ENCODE data around the gene C6orf62.
"Not testable (repeated sequence)": the region's sequence is repeated elsewhere in the genome, so short reads cannot be mapped to it uniquely, and the experiment has no call there.

Gene C6orf62

DNA sequence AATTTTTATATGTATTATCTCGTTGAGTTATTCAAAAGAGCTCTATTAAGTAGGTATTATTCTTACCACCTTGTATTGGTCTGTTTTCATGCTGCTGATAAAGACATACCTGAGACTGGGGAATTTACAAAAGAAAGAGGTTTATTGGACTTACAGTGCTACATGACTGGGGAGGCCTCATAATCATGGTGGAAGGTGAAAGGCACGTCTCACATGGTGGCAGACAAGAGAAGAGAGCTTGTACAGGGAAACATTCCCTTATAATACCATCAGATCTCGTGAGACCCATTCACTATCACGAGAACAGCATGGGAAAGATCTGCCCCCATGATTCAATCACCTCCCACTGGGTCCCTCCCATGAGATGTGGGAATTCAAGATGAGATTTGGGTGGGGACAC lies 35.4 kb upstream of the C6orf62 start:
- not testable (repeated sequence) for H3K9me3 Mint-ChIP-seq, H3K4me3 Mint-ChIP-seq, H3K36me3 Mint-ChIP-seq, H3K4me1 Mint-ChIP-seq, H3K27ac Mint-ChIP-seq, DNase-seq
- CTCF ChIA-PET: interaction anchor here (1.3 kb wide), 1 partner anchor 173 kb away, joined by 5 read pairs; no protein-coding TSS in a partner anchor
- H3K27me3 Mint-ChIP-seq: peaks cover 20% of the 10 kb centered on the region

DNA sequence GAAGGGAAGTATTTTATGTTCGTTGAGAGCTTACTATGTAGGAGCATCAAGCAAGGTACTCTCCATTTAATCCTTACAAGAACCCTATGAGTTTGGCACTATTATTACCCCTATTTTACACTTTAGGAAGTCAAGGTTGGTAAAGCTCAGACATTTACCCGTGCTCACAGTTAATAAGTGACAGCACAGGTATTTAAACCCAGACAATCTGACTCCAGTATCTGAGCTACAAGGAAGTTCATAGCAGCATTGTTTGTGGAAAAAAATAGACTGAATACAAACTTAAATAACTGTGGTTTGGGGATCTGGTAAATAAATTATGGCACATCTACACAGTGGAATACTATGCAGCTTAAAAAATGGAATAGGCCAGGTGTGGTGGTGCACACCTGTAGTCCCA lies 34.6 kb upstream of the C6orf62 start:
- Mint-ChIP-seq H3K36me3 (no peaks in the 10 kb centered on the region), H3K4me1 (no peaks in the 10 kb centered on the region)
- CTCF ChIA-PET: no interaction called here

DNA sequence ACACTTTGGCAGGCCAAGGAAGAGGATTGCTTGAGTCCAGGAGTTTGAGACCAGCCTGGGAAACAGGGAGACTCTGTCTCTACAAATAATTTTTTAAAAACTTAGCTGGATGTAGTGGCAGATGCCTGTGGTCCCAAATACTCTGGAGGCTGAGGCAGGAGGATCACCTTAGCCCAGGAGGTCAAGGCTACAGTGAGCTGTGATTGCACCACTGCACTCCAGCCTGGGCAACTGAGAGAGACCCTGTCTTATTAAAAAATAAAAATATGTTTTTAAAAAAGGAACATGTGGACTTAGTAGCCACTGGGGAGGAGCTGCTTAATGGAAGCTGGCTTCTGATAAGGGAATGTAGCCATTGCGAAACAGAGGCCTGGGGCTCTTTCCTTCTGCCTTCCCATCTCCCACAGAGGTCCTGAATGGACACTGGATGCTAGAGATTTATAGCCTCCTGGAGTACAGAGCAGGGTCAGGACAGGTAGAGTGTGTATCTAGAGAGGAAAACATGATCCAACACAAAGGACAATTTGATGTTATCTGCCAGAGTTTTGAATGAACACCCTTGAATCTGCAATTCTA lies 34.1 kb upstream of the C6orf62 start:
- CTCF ChIA-PET: no interaction called here
- no peak for DNase-seq
- Mint-ChIP-seq H3K4me3 (no peak overlapping the region), H3K4me1 (no peaks in the 10 kb centered on the region), H3K36me3 (no peaks in the 10 kb centered on the region), H3K27me3 (peaks cover 27% of the 10 kb centered on the region), H3K27ac (no peak overlapping the region), H3K9me3 (no peaks in the 10 kb centered on the region)

More for the DNA sequence above, 34.6 kb upstream of the C6orf62 start:
- no peak for DNase-seq
- H3K27ac Mint-ChIP-seq: no peak overlapping the region
- no peaks in the 10 kb centered on the region for H3K9me3 Mint-ChIP-seq
- no peak overlapping the region for H3K4me3 Mint-ChIP-seq
- peaks cover 27% of the 10 kb centered on the region for H3K27me3 Mint-ChIP-seq

DNA sequence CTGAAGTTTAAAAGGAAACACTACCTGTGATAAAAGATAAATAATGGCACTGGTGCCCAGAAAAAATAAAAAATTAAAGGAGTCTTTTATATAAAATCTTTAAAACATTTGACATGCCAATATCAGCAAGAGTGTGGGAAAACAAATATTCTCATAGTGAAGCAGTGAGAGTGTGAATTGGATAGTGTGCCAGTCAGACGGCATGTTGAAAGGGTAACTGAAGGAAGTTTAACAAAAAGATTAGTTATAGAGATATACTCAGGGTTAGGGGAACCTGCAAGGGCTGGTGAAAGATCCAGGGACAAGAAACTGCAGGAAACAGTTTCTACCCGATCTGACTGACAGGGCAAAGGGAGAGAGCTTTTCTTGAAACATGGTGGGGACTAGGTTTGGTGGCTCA lies 33.5 kb upstream of the C6orf62 start:
- H3K27me3 Mint-ChIP-seq: peaks cover 31% of the 10 kb centered on the region
- H3K27ac Mint-ChIP-seq: no peak overlapping the region
- CTCF ChIA-PET: no interaction called here
- H3K36me3 Mint-ChIP-seq: no peaks in the 10 kb centered on the region
- H3K4me3 Mint-ChIP-seq: no peak overlapping the region
- no peaks in the 10 kb centered on the region for H3K4me1 Mint-ChIP-seq
- no peaks in the 10 kb centered on the region for H3K9me3 Mint-ChIP-seq
- DNase-seq: no peak

DNA sequence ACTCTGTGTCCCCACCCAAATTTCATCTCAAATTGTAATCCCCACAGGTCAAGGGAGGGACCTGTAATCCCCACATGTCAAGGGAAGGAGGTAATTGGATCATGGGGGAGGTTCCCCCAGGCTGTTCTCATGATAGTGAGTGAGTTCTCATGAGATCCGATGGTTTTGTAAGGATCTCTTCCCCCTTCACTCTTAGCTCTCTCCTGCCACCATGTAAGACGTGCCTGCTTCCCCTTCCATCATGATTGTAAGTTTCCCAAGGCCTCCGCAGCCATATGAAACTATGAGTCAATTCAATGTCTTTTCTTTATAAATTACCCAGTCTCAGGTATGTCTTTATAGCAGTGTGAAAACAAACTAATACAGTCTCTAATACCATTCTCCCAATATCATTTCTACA lies 31.9 kb upstream of the C6orf62 start:
- H3K27ac Mint-ChIP-seq, H3K4me3 Mint-ChIP-seq, H3K9me3 Mint-ChIP-seq, H3K36me3 Mint-ChIP-seq, DNase-seq, H3K4me1 Mint-ChIP-seq, CTCF ChIA-PET: not testable (repeated sequence)
- peaks cover 34% of the 10 kb centered on the region for H3K27me3 Mint-ChIP-seq

DNA sequence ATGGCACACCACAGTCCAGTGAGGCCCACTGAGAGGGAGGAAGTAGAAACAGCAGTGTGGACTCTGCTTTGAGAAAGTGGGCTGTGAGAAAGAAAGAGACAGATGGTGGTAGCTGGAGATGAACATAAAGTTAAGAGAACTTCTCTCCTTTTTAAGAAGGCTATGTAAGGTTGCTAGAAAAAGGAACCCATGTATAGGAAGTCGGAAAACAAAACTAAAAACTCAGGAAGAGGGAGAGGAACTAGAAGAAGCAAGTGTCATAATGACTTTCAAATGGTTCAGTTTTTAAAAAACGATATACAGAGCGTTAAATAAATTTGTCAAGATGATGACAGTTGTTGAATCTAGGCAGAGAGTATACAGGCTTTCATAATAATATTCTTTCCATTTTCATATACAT lies 30.3 kb upstream of the C6orf62 start:
- Mint-ChIP-seq H3K4me1 (no peaks in the 10 kb centered on the region), H3K4me3 (no peak overlapping the region), H3K36me3 (no peaks in the 10 kb centered on the region), H3K9me3 (no peaks in the 10 kb centered on the region), H3K27ac (no peak overlapping the region), H3K27me3 (peaks cover 31% of the 10 kb centered on the region)
- no peak for DNase-seq
- CTCF ChIA-PET: no interaction called here

DNA sequence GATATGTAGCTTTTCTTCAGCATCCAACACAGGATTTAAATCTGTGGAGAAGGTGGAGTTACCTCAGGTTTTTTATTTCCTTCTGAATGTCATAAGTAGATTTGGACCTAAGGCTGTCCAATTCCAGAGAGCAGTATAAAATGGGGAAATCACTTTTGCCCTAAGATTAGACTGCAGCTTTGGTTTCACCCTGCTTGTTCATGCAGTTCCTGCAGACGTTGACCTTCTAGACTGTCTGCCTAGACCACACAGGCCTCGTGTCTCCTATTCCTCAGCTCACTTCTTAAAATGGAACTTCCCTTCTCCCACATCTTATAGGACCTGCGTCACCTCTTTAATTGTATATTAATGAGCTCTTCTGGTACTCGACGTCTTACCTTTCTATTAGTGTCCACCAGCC lies 26.0 kb upstream of the C6orf62 start:
- Mint-ChIP-seq H3K27me3 (peaks cover 15% of the 10 kb centered on the region), H3K9me3 (peaks cover under 1% of the 10 kb centered on the region), H3K4me1 (peaks cover 10% of the 10 kb centered on the region), H3K36me3 (no peaks in the 10 kb centered on the region), H3K4me3 (no peak overlapping the region), H3K27ac (no peak overlapping the region)
- DNase-seq: no peak
- CTCF ChIA-PET: no interaction called here

DNA sequence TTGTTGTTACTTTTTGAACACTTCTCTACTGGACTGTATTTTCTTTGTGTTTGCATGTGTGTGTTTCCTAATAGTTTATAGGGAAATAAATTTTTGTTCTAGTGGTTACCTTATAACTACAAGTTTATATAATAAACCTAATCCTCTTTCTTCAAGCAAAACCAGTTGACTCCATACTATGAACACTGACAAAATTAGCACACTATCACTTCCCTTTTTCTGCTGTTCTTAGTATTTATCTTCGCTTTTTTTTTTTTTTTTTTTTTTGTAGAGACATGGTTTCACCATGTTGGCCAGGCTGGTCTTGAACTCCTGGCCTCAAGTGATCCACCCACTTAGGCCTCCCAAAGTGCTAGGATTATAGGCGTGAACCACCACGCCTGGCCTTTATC lies 25.0 kb upstream of the C6orf62 start:
- CTCF ChIA-PET: interaction anchor here (1.1 to 1.3 kb wide), 3 partner anchors 22 to 163 kb away, joined by 3 to 4 read pairs (median 4); no protein-coding TSS in a partner anchor
- peaks cover 10% of the 10 kb centered on the region for H3K4me1 Mint-ChIP-seq
- H3K9me3 Mint-ChIP-seq: peaks cover 2% of the 10 kb centered on the region
- peaks cover 10% of the 10 kb centered on the region for H3K27me3 Mint-ChIP-seq
- peaks cover 2% of the 10 kb centered on the region for H3K36me3 Mint-ChIP-seq
- DNase-seq: no peak
- H3K4me3 Mint-ChIP-seq: no peak overlapping the region
- H3K27ac Mint-ChIP-seq: no peak overlapping the region

DNA sequence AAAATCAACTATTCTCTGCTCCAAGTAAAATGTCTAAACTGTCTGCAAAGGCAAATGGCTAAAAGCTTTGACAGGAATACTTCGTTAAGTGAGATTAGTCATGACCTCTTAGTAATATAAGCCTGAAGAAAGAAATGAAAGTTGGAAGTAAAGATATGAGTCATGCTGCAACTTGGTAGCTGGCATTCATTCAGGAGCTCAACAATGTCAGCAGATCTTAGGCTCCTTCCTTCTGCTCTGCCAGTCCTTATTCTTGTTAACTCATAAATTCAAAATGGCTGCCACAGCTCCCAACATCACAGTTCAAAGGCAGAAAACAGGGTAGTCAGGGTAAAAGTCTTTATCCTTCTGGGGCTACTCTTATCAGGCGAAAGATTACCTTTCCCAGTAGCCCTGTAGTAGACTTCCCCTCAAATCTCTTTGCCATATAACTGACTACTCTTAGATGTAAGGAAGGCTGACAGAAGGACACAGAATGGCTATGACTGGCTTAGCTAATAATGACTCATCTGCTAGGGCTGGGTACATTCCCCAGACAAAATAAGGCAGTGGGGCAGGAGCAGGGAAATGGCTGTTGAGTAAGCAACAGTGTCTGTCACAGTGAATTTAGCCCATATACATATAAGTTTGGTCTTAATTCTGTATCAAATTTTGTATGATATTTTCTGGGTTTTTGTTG lies 24.4 kb upstream of the C6orf62 start:
- Mint-ChIP-seq H3K27me3 (peaks cover 7% of the 10 kb centered on the region), H3K4me1 (peaks cover 10% of the 10 kb centered on the region), H3K4me3 (no peak overlapping the region), H3K36me3 (peaks cover 2% of the 10 kb centered on the region), H3K27ac (no peak overlapping the region), H3K9me3 (peaks cover 2% of the 10 kb centered on the region)
- CTCF ChIA-PET: interaction anchor here (1.1 to 1.5 kb wide), 5 partner anchors 10 to 163 kb away, joined by 3 to 4 read pairs (median 3); partner anchors contain the start of genes ACOT13 and TDP2
- no peak for DNase-seq

DNA sequence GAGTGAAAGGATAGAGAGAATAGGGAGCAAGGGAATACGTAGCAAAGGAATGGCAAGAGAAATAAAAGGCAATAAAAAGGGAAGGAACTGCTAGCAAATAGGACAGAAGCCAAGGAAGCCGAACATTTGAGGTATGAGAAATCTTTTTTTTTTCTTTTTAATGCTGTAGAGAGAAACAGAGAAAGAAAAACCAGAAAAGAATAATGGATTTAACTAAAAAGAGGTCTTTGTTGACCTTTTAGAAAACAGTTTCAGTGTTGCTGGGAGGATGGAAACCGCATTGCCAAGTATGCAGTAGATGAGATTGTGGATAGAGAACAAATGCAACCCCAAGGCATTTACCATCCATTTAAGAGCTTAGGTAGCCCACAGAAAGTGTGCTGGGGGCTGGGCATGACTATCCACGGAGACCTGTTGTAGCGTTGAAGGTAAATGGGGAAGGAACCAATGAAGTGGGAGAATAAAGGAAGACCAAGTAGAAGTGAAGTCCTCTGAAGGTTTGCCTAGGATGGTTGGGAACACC lies 23.3 kb upstream of the C6orf62 start:
- CTCF ChIA-PET: interaction anchor here (1.3 to 1.5 kb wide), 3 partner anchors 9 to 161 kb away, joined by 3 to 4 read pairs (median 3); partner anchors contain the start of genes ACOT13 and TDP2
- H3K27me3 Mint-ChIP-seq: peaks cover 1% of the 10 kb centered on the region
- no peak overlapping the region for H3K4me3 Mint-ChIP-seq
- H3K9me3 Mint-ChIP-seq: peaks cover 2% of the 10 kb centered on the region
- H3K4me1 Mint-ChIP-seq: peaks cover 10% of the 10 kb centered on the region
- H3K36me3 Mint-ChIP-seq: peaks cover 2% of the 10 kb centered on the region
- no peak overlapping the region for H3K27ac Mint-ChIP-seq
- no peak for DNase-seq

DNA sequence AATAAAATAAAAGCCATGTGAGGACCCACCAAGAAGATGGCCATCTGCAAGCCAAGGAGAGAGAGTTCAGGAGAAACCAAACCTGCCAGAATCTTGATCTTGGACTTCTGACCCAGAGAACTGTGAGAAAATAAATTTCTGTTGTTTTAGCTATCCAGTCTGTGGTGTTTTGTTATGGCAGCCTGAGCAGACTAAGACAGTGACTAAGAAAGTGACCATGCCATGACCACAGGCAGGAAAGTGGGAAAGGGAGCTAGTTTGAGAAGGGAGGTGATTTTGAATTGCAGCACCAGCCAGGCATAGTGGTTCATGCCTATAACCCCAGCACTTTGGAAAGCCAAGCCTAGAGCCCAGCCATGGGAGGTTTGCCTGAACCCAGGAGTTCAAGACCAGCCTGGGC lies 21.9 kb upstream of the C6orf62 start:
- peaks cover 2% of the 10 kb centered on the region for H3K9me3 Mint-ChIP-seq
- DNase-seq: no peak
- no peak overlapping the region for H3K27ac Mint-ChIP-seq
- CTCF ChIA-PET: no interaction called here
- peaks cover 10% of the 10 kb centered on the region for H3K4me1 Mint-ChIP-seq
- peaks cover 3% of the 10 kb centered on the region for H3K27me3 Mint-ChIP-seq
- peaks cover 2% of the 10 kb centered on the region for H3K36me3 Mint-ChIP-seq
- no peak overlapping the region for H3K4me3 Mint-ChIP-seq

DNA sequence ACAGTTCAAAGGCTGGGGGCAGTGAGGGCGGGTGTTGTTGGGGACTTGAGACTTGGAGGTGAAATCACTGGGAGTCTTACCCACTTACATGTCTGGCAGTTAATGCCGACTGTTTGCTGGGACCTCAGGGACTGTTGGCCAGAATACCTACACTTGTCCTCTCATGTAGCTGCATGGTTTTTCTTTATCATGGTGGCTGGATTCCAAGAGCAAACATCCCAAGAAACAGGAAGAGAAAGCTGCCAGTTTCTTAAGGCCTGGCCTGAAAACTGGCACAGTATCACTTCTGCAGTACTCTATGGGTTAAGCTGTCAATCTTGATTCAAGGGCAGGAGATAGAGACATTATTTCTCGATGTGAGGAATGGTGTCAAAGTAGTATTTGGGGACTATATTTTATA lies 19.8 kb upstream of the C6orf62 start:
- DNase-seq: no peak
- CTCF ChIA-PET: no interaction called here
- Mint-ChIP-seq H3K4me1 (peaks cover 14% of the 10 kb centered on the region), H3K9me3 (peaks cover 2% of the 10 kb centered on the region), H3K27ac (no peak overlapping the region), H3K36me3 (peaks cover 2% of the 10 kb centered on the region), H3K27me3 (peaks cover 12% of the 10 kb centered on the region), H3K4me3 (no peak overlapping the region)

DNA sequence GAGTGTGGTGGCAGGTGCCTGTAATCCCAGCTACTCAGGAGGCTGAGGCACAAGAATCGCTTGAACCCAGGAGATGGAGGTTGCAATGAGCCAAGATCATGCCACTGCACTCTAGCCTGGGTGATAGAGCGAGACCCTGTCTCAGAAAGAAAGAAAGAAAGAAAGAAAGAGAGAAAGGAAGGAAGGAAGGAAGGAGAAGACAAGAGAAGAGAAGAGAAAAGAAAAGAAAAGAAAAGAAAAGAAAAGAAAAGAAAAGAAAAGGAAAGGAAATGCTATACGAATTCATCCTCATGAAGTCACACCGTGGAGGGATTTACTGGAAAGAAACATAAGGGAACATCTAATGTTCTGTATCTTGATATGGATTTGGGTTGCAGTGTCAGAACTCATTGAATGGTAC lies 15.8 kb upstream of the C6orf62 start:
- H3K4me1 Mint-ChIP-seq, H3K4me3 Mint-ChIP-seq, DNase-seq, H3K36me3 Mint-ChIP-seq, H3K27ac Mint-ChIP-seq, CTCF ChIA-PET: not testable (repeated sequence)
- Mint-ChIP-seq H3K9me3 (peaks cover 23% of the 10 kb centered on the region), H3K27me3 (peaks cover 12% of the 10 kb centered on the region)

DNA sequence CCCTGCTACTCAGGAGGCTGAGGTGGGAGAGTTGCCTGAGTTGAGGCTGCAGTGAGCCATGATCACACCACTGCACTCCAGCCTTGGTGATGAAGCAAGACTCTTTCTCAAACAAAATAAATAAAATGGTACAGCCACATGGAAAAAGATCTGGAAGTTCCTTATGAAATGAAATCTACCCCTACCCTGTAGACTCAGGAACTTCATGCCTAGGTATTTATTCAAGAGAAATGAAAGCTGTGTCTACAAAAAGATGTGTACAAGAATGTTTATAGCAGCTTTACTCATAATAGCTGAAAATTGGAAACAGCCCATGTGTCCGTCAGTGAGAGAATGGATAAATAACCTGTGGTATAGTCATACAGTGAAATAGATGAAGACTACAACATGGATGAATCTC lies 15.2 kb upstream of the C6orf62 start:
- CTCF ChIA-PET: interaction anchor here (1.0 to 1.1 kb wide), 2 partner anchors 9 to 12 kb away, joined by 3 read pairs; no protein-coding TSS in a partner anchor
- H3K4me3 Mint-ChIP-seq: no peak overlapping the region
- peaks cover 9% of the 10 kb centered on the region for H3K36me3 Mint-ChIP-seq
- no peak for DNase-seq
- peaks cover 23% of the 10 kb centered on the region for H3K9me3 Mint-ChIP-seq
- no peak overlapping the region for H3K27ac Mint-ChIP-seq
- peaks cover 12% of the 10 kb centered on the region for H3K27me3 Mint-ChIP-seq
- peaks cover 5% of the 10 kb centered on the region for H3K4me1 Mint-ChIP-seq

All from activated naive CD4-positive, alpha-beta T cell treated with anti-CD3 and anti-CD28 coated beads, Interleukin-2, amount 10 ng/mL, durations not matched to agents 7 days and 5 days (primary cell).